ENCODE results near the gene STOM.
A peak's percentile ranks its signal among the peaks of the same experiment; 100 is the strongest.

The STOM gene

DNA sequence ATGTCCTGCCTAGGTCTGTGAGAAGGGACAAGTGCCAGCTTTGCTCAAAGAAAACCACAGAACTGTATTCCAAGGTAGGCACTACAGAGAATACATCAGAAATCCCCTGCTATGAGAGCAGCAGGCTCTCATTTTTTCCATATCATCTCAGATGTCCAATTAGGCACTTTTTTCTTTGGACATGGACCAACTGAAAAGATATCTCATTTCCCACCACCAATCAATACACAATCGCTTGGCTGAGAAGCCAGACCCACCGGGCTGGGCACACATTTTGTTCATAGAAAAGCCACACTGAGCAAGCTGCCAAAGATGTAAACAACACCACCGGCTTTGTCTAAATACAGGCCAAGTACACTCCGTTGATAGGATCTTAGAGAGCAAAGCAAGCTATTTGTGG, 25.9 kb downstream of the STOM start:
- no peak for DNase-seq

DNA sequence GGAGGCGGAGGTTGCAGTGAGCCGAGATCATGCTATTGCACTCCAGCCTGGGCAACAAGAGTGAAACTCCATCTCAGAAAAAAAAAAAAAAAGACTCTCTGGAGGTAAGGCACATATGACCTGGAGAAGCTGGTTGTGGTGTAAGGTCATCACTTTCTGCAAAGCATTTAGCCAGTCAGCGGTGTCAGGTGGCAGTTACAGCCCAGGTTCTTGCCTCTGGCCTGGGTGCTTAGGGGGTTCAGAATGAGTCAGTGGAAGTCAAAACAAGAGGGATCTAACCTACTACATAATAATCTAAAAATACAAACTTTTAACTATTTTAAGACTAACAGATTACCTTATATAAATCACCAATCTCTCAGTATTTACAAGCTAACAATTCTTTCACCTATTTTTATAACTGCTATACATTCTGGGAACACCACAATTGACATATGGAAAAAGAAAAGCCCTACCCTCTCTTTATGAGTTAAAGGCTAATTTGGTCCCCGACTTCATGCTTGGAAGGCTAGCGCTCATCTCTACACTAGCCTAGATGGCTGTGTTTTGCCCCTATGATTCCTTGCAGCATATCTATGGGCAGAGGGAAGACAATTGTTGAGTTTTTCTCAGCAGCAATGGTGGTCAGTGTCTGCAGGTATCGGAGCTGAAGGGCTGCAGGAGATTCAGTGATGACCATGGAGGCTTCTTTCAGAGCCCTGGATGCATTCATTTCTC, 29.2 kb downstream of the STOM start:
- DNase-seq, result no peak

DNA sequence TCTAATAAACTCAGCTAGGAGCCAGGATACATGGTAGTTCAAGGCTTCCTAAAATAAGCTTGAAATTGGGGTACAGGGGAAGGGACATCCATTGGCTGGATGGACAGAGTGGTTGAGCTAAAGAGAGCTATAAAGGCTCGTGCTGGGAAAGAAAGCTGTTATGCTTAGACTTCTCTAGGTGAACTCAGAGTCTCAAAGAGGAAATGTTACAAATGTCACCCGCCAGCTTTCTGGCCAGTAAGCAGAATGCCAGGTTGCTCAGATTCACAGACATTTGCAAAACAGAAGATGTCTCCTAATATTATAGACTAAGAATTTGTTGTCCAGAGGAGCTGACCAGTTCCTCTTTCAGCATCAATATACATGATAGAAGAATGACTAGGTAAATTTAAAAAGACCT, 30.6 kb downstream of the STOM start:
- no peak for DNase-seq

DNA sequence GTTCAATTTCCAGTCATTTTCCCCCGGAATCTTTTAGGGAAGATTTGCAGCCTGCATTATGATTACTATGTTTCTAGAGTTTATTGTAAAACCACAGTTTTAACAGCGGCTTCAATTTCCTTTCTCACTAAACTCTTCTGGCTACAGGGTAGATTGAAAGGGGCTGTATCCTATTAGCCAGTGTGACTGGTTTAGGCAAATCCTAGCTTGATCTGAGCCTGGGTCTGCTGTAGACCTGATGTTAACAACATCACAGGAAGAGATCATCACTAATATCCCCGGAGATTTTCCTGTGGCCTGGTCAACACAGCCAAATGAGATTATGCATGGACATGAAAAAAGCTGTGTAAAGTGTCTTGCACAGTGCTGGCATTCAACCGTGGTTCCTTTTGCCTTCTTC, 33.4 kb downstream of the STOM start:
- DNase-seq, result no peak

DNA sequence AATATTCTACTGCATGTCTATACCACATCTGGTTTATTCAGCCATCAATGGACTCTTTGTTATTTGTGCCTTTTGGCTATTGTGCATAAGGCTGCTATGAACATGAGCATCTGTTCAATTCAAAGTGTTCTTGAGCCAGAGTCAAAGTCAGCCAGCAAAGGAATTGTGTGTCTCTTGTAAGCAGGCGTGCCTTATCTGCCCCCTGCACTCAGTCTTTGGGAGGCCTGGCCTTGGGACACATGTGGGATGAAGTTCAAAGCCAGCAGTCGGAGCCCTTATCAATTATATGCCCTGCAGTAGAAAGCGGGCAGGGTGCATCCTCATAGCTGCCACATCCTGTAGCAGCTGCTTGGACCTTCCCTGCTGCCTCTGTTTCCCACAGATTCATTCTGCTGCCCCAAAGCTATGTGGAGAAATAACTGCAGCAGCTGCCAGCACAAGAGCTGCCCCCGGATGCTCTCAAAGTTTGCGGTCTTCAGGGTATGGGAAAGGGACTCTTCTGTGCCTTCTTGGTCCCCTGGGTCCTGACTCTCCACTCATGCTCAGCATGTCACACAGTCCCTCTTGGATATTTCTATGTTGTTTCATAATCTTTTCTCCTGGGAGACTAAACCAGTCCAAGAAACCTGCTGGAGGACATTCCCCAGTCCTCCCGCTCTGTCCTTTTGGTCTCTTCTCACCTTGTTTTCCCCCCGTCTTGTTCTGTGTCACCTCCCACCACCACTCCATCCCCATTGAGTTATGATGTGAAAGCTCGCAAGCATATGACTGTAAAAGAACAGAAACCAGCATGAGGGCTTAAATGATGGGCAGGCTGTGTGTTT, 35.9 kb downstream of the STOM start:
- DNase-seq, result no peak

DNA sequence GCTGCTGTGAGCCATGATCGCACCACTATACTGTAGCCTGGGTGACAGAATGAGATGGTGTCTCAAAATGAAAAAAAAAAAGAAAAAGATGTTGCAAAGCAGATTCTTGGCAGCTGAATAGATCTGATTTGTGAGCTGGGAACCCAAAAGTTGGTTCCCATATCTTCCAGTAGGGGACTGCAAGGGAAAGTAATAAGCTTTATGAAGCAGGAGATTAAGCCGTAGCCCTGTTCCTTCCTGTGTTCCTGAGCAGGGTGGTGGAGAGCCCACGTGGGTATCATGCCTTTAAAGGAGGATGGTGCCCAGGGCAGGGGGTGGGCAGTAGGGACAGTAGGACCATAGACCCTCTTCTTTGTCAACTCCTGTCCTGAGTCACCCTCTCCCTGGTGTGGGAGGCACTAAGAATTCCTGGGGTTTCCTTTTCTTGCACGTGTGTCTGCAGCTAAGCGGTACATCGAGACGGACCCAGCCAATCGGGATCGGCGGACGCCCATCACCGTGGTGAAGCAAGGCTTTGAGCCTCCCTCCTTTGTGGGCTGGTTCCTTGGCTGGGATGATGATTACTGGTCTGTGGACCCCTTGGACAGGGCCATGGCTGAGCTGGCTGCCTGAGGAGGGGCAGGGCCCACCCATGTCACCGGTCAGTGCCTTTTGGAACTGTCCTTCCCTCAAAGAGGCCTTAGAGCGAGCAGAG, 37.9 kb downstream of the STOM start:
- no peak for DNase-seq

DNA sequence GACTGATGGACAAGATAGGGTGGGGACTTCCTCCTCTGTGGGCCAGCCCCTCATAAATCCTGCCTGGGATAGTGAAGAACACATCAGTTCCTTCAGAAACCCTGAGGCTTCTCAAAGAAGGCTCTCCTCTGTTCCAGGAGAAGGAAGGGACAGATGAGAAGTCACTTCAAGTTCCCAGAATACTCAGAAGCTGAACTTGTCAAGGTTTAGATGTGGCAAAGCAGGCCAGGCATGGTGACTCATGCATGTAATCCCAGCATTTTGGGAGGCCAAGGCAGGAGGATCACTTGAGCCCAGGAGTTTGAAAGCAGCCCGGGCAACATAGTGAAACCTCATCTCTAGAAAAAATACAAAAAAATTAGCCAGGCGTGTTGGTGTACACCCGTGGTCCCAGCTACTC, 38.5 kb downstream of the STOM start:
- DNase-seq, result no peak

DNA sequence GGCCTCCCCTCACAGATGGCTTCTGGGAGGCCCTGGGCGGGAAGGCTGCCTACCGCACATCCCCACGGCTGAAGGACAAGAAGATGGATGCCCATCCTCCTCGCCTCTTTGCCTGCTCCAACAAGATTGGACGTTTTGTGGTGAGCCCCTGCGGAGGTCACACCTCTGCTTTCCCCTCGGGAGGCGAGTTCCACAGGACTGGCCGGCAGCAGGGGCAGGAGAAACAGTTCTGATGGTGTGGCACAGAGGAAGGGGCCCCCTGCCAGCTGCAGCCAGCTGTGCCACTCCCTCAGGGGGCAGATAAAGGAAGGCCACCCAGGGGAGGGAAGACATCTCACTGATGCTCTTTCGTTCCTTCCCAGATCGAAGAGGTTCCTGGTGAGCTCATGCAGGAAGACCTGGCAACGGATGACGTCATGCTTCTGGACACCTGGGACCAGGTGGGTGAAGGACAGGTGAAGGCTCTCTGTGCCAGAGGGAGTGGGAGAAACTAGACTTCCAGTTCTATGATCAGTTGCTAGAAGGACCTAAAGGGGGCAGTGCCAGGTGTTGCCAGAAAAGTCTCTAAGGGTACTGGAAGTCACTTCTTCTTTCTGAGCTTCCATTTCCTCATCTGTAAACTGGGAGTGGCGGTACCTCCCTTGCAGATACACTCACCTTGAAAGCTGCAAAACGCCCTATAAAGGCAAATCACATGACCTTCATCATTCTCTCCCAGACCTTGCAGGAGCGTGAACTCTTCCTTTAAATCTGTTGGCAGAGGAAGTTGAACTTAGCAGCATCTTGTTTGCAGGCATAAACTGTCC, 41.0 kb downstream of the STOM start:
- DNase-seq, result no peak

DNA sequence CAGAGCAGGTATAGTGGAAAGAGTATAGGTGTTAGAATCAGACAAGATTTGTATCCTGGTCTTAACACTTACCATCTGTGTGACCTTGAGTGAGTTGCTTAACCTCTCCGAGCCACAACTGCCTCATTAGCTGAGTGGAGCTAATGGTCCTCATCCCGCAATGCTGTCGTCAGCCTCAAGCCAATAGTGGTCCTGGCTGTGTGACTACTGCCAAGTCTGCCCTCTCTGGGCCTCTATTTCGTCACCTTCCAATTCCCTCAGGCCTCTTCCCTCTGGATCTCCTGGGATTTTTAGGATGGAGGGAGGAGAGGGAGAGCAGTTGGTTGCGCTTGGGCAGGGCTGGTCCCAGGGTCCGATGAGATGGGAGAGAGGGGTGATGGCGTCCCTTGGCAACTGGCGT, 41.6 kb downstream of the STOM start:
- no peak for DNase-seq

DNA sequence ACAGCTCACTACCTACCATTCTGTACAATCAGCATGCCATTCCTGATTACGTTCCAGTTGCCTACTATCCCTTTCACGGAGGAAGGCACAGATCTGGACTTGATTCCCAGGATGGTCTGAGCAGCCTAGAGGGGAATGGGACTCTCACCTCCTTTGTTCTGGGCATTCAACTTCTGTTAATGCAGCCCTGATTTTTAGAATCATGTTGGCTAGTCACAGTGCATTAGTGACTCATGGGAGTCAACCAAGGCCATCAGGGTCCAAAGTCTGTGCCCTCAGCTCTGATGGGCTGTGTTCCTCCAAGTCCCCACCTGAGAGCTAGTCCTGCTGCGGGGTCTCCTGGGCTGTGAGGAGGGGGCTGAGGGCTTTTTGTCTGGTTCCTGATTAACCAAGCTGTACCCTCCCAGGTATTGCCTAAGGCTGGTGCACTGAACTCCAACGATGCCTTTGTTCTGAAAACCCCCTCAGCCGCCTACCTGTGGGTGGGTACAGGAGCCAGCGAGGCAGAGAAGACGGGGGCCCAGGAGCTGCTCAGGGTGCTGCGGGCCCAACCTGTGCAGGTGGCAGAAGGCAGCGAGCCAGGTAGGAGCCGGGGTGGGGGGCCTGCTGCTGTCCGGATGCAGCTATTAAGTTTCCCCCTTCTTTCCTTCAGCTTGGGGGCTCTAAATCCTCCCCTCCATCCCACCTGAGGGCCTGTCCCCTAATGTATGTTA, 43.0 kb downstream of the STOM start:
- no peak for DNase-seq

DNA sequence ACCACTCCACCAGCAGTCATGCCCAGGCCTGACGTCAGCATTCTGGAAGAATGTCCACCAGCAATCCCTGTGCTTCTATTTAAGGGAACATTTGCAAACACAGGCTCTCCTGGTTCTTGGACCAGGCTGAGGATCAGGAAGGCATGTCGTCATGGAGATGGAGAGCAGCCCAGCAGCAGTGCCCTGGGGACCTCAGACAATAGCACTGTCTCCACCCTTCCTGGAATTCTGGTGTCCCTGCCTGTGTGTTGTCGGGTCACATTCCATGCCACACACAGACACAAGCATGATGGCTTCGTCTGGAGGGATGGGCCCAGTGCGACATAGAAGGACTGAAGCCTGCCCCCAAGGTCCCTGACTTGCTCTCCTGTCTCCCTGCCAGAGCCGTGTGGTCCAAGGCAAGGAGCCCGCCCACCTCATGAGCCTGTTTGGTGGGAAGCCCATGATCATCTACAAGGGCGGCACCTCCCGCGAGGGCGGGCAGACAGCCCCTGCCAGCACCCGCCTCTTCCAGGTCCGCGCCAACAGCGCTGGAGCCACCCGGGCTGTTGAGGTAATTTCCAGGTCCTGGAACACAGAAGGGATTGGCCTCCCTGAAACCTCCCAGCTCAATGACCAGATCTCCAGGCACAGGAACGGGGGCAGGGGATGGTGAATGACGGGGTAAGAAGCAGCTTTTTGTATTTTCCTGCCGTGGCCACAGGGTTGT, 43.8 kb downstream of the STOM start:
- DNase-seq, result no peak

DNA sequence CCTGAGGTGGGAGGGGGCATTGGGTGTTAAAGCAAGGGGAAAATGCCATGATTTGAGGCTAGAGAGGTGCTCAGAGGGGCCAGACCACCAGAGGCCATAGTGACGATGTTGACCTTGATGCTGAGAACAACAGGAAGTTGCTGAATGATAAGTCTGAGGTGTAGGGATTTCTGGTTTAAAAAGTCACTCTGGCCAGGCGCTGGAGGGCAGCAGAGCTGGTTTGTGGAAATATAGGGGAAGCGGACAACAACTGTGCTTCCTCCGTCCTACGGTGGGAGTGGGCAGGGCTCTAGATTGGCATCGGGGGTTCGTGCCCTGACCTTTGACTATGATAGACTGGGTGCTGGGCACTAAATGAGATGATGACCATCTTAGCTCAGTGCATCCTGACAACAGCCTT, 44.7 kb downstream of the STOM start:
- DNase-seq, result no peak

DNA sequence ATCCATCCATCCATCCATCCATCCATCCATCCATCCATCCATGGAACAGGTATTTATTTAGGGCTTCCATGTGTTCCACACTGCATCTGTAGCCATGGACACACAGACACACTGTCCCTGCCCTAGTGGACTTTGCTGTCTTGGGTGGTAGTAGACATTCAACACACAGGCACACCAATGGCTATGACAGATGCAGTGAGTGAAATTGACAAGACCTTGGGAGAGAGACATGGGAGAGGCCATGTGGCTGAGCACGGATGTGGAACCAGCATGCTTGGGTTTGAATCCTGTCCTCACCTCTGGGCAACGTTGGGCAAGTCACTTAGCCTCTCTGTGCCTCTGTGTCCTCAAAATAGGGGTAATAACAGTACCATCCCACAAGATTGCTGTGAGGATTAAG, 45.3 kb downstream of the STOM start:
- no peak for DNase-seq

DNA sequence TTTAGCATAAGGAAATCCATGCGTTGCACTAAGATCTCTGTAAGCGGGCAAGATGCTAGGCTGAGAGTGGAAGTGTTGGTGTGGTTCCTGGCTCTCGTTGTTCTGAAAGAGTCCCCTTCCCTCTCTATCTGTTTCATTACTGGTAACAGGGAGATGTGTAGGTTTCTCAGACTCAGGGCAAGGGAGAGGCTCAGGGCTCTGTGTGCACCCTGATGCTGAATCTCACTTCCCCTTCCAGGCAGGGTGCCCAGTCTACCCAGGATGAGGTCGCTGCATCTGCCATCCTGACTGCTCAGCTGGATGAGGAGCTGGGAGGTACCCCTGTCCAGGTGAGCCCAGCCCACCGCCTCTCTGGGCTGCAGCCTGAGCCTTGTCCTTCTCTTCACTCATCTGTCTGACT, 45.7 kb downstream of the STOM start:
- DNase-seq, result no peak

DNA sequence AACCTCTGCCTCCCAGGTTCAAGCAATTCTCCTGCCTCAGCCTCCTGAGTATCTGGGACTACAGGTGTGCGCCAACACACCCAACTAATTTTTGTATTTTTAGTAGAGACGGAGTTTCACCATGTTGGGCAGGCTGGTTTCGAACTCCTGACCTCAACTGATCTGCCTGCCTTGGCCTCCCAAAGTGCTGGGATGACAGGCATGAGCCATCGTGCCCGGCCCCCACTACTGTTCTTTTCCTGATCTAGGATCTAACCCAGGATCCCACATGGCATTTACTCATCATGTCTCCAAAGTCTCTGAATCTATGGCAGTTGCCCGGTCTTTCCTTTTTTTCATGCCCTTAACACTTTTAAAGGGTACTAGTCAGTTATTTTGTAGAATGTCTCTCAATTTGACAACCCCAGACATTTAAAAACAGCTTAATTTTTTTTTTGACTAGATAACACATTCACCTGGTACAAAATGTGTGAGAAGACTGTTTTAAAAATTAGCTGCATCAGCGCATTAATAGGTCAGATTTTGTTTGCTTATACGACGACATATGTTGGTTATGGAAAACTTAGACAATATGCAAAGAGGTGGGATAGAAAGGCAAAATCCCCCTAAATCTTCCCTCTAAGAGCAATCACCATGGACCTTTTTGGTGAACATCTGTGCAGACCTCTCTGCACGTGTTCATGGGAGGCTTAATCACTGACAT, 46.5 kb downstream of the STOM start:
- peak; percentile 56 for DNase-seq

DNA sequence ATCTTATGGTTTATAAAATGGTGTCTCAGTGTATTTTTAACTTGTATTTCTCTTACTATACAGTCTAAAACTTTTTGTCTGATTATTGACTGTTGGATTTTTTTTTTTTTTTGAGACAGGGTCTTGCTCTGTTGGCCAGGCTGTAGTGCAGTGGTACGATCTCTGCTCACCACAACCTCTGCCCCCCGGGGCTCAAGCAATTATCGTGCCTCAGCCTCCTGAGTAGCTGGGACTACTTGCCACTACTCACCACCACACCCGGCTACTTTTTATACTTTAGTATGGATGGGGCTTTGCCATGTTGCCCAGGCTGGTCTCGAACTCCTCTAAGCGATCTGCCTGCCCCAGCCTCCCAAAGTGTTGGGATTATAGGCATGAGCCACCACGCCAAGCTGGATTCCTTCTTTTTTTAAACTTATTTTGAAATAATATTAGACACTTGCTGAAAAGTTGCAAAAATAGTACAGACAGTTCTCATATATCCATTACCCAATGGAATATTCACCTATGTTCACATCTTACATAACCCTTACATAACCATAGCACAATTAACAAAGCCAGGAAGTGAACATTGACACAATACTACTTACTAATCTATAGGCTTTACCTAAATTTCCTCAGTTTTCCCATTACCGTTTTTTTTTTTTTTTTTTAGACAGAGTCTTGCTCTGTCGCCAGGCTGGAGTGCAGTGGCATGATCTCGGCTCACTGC, 47.2 kb downstream of the STOM start:
- no peak for DNase-seq

DNA sequence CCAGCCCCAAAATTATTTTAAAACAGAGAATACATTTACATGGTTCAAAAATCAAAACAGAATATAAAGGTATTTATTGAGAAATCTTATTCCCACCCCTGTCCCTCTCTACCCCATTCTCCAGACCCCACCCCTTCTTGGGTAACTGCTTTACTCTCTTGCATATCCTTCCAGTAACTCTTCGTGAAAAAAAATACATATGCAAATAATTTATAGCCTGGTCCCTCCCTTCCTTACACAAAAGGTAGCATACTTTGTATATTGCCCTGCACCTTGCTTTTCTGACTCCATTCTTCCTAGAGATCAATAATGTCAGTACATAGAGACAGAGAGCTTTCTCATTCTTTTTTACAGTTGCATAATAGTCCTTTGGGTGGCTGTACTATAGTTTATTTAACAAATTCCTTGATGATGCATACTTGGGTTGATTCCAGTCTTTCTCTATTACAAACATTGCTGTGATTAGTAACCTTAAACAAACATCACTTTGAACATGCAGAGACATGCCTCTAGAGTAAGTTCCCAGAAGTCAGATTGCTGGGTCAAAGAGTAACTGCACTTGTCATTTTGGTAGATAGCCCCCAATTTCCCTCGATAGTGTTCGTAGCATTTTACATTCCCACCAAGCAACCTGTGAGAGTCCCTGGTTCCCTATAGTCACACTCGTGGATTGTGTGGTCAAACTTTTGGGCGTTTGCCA, 47.9 kb downstream of the STOM start:
- DNase-seq, result no peak

DNA sequence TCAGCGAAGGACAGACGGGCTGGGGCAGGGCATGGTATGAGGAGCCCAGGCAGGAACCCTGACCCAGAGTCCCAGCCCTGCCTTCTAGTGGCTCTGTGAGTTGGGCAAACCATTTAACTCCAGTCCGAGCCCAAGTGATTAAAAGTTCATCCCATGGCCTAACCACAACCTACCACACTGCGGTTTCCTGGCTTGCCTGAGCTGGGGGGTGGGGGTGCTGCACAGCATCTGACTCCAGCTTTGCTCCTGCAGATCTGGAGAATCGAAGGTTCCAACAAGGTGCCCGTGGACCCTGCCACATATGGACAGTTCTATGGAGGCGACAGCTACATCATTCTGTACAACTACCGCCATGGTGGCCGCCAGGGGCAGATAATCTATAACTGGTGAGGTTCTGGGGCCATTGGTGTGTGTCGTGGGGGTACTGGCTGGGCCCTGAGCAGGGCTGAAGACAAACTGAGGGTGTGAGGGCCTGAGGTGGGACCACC, 49.0 kb downstream of the STOM start:
- DNase-seq, result no peak

DNA sequence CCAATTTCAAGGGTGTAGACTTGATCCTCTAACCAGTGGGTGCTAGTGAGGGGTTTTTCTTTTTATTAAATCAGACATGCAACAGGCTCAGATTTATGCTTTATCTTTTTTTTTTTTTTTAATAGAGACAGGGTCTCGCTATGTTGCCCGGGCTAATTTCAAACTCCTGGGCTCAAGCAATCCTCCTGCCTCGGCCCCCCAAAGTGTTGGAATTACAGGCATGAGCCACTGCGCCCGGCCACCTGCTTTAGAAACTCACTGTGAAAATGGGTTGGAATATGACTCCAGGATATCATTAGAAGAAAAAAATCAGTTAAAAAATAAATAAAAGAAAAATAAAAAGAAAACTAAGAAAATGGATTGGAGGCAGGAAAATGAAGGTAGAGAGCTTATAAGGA, 50.7 kb downstream of the STOM start:
- DNase-seq, result no peak
